Mucosa of rectum (tissue), 2 donors: ENCODE results near the gene COL26A1.
"Not testable (repeated sequence)": the region's sequence is repeated elsewhere in the genome, so short reads cannot be mapped to it uniquely, and the experiment has no call there.

ENCODE experiments used
- H3K27ac ChIP-seq, 2 donors: one replicate each; pipeline ENCODE4 v1.7.0; 2013; ENCODE audit warnings: inconsistent platforms in 2 of 2, low read depth in 2 of 2, low read length in 2 of 2
- H3K27me3 ChIP-seq, 2 donors: one replicate each; pipeline ENCODE4 v1.7.0; 2013; ENCODE audit warnings: low read length in 2 of 2; ENCODE audit not compliant: control insufficient read depth in 2 of 2, insufficient read depth in 2 of 2
- H3K36me3 ChIP-seq, 2 donors: one replicate each; pipeline ENCODE4 v1.7.0; 2013; ENCODE audit warnings: low read length in 2 of 2; ENCODE audit not compliant: control insufficient read depth in 2 of 2, insufficient read depth in 2 of 2
- H3K4me1 ChIP-seq, 2 donors: one replicate each; pipeline ENCODE4 v1.7.0; 2013; ENCODE audit warnings: low read length in 2 of 2, mild to moderate bottlenecking in 1 of 2; ENCODE audit not compliant: control insufficient read depth in 2 of 2, insufficient read depth in 2 of 2
- H3K4me3 ChIP-seq, 2 donors: one replicate each; pipeline ENCODE4 v1.7.0; 2013; ENCODE audit warnings: low read length in 2 of 2
- H3K9ac ChIP-seq, 2 donors: one replicate each; pipeline ENCODE4 v1.7.0; 2013; ENCODE audit warnings: low read length in 2 of 2, low read depth in 1 of 2, mild to moderate bottlenecking in 1 of 2
- H3K9me3 ChIP-seq, 2 donors: one replicate each; pipeline ENCODE4 v1.7.0; 2013; ENCODE audit warnings: low read length in 2 of 2; ENCODE audit not compliant: control insufficient read depth in 2 of 2
- donor health status: healthy.
- donor health status: Normal muscosa, but diverticular disease.

COL26A1 gene

GRCh38 chr7:101466871-101467270 lies 104.2 kb downstream of the COL26A1 start:
- Histone ChIP-seq H3K9ac (no peak overlapping the region), H3K4me3 (no peak overlapping the region), H3K9me3 (no peaks in the 10 kb centered on the region), H3K27me3 (no peaks in the 10 kb centered on the region), H3K4me1 (no peaks in the 10 kb centered on the region), H3K27ac (no peak overlapping the region), H3K36me3 (no peaks in the 10 kb centered on the region)

DNA sequence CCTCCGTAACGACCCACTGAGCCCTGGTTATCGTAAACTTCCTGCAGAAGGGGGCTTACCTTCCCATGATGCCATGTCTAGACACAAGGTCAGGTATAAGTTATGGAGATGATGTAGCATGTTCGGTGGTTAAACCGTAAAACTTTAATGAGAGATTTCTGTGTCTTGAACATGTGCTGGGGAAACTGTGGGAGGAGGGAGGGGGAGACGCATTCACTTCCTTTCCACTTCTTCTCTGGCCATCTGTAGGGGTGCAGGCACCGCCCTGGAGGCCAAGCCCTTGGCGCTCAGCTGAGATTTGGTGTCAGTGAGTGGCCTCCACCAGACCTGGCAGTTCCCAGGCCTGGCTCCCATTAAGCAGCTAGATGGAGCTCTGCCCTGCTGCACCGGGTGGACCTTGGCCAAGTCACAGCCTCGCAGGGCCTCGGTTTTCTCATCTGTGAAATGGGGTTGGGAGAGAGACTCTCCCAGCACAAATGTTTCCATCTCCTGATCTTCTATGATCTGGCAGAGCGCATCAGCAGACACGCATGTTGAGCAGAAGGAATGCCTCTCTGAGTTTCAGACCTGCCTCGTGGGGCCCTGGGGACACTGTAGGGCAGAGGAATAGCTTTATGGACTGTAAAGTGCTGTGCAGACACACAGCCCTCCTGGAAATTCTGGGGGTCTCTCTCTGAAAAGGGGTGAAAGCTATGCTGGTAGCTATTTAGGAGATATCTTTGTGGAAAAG lies 106.0 kb downstream of the COL26A1 start:
- H3K36me3 ChIP-seq: no peaks in the 10 kb centered on the region
- H3K9ac ChIP-seq: no peak overlapping the region
- H3K27ac ChIP-seq: no peak overlapping the region
- H3K4me3 ChIP-seq: no peak overlapping the region
- H3K9me3 ChIP-seq: no peaks in the 10 kb centered on the region
- H3K27me3 ChIP-seq: peaks cover 0 to 3% of the 10 kb centered on the region in 2 donors
- H3K4me1 ChIP-seq: no peaks in the 10 kb centered on the region

DNA sequence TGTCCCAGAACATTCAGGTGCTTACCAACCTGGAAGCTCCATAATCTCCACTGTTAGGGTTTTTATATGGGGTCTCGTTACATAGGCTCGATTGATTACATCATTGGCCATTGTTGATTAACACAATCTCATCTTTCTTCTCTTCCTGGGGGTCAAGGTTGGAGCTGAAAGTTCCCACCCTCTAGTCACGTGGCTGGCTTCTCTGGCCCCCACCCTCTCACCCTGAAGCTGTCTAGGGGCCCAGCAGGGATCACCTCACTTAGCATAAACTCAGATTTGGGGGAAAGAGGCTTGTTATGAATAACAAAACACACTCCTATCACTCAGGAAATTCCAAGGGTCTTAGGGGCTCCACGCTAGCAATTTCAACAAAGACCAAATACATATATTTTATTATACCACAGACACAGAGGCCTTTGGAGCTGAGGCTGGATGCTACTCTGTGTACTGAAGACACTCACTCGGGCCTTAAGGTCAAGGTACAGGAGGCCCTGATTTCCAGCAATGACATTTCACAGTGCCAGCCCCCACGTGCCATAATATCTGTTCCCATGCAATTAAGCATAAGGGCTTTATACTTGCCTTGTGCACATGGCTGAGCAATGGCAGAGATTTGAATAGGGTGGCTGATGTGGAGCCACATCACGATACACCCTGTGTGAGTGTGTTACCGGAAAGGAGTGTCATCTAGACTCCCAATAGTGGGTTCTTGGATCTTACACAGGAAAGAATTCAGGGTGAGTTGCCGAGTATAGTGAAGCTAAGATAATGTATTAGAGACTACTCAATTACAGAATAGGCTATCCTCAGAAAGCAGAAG lies 108.2 kb downstream of the COL26A1 start:
- Histone ChIP-seq H3K9me3 (no peaks in the 10 kb centered on the region), H3K4me3 (no peak overlapping the region), H3K27ac (no peak overlapping the region), H3K4me1 (no peaks in the 10 kb centered on the region), H3K27me3 (peaks cover 0 to 3% of the 10 kb centered on the region in 2 donors), H3K9ac (no peak overlapping the region), H3K36me3 (no peaks in the 10 kb centered on the region)

DNA sequence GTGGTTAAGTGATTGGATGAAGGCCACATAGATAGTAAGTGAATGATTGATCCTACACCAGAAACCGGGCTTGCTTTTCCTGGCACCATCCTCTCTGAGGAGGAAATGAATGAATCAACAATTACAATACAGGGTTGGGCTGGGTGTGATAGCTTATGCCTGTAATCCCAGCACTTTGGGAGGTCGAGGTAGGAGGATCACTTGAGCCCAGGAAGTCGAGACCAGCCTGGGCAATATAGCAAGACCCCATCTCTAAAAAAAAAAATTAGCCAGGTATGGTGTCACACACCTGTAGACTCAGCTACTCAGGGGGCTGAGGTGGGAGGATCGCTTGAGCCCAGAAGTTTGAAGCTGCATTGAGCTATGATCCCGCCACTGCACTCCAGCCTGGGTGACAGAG lies 111.5 kb downstream of the COL26A1 start:
- H3K4me3 ChIP-seq: no peak overlapping the region
- H3K9me3 ChIP-seq: peaks cover 2 to 4% of the 10 kb centered on the region in 2 donors
- peaks cover 0 to 3% of the 10 kb centered on the region in 2 donors for H3K27me3 ChIP-seq
- no peaks in the 10 kb centered on the region for H3K36me3 ChIP-seq
- H3K27ac ChIP-seq: no peak overlapping the region
- H3K9ac ChIP-seq: no peak overlapping the region
- H3K4me1 ChIP-seq: no peaks in the 10 kb centered on the region

DNA sequence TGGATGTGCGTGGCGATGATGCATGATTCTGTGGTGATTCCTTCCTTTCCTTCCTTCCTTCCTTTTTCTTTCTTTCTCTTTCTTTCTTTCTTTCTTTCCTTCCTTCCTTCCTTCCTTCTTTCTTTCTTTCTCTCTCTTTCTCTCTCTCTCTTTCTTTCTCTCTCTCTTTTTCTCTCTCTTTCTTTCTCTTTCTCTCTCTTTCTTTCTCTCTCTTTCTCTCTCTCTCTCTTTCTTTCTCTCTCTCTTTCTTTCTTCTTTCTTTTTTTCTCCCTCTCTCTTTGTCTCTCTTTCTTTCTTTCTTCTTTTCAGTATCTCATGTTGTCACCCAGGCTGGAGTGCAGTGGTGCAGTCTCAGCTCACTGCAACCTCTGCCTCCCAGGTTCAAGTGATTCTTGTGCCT lies 113.0 kb downstream of the COL26A1 start:
- not testable (repeated sequence) for H3K9me3 ChIP-seq, H3K27me3 ChIP-seq, H3K4me1 ChIP-seq, H3K27ac ChIP-seq, H3K9ac ChIP-seq, H3K36me3 ChIP-seq, H3K4me3 ChIP-seq

- peaks cover 0 to 3% of the 10 kb centered on the region in 2 donors for H3K27me3 ChIP-seq
- peaks cover 3 to 6% of the 10 kb centered on the region in 2 donors for H3K9me3 ChIP-seq
- no peaks in the 10 kb centered on the region for H3K4me1 ChIP-seq
- no peaks in the 10 kb centered on the region for H3K36me3 ChIP-seq
- no peak overlapping the region for H3K4me3 ChIP-seq
- no peak overlapping the region for H3K27ac ChIP-seq
- H3K9ac ChIP-seq: no peak overlapping the region
Measured at GRCh38 chr7:101479217-101479616, 116.5 kb downstream of the COL26A1 start.

- H3K9ac ChIP-seq, H3K27ac ChIP-seq, H3K4me3 ChIP-seq, H3K9me3 ChIP-seq, H3K27me3 ChIP-seq, H3K4me1 ChIP-seq, H3K36me3 ChIP-seq: not testable (repeated sequence)
Measured at GRCh38 chr7:101486056-101486432, 123.4 kb downstream of the COL26A1 start.

- peaks cover 0 to 4% of the 10 kb centered on the region in 2 donors for H3K4me1 ChIP-seq
- no peaks in the 10 kb centered on the region for H3K36me3 ChIP-seq
- H3K4me3 ChIP-seq: no peak overlapping the region
- H3K9ac ChIP-seq: no peak overlapping the region
- no peak overlapping the region for H3K27ac ChIP-seq
- H3K9me3 ChIP-seq: no peaks in the 10 kb centered on the region
- H3K27me3 ChIP-seq: peaks cover 2 to 6% of the 10 kb centered on the region in 2 donors
Measured at GRCh38 chr7:101486433-101487104, 123.9 kb downstream of the COL26A1 start.

DNA sequence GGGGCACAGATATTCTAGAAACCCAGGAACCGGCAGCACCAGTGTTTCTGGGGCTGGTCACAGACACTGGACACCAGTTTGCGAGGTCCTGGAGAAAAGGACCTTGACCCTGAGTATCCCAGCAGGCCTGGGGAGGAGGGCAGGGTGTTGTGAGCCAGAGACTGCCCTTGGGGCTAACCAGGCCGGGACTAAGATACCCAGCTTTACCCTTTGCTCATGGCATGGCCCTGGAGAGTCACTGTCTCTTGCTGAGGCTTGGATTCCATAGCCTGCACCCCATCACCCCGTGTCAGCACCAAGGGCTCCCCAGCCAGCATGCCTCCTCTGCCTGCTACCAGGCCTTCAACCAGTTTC lies 124.4 kb downstream of the COL26A1 start:
- peaks cover 2 to 6% of the 10 kb centered on the region in 2 donors for H3K27me3 ChIP-seq
- no peak overlapping the region for H3K27ac ChIP-seq

DNA sequence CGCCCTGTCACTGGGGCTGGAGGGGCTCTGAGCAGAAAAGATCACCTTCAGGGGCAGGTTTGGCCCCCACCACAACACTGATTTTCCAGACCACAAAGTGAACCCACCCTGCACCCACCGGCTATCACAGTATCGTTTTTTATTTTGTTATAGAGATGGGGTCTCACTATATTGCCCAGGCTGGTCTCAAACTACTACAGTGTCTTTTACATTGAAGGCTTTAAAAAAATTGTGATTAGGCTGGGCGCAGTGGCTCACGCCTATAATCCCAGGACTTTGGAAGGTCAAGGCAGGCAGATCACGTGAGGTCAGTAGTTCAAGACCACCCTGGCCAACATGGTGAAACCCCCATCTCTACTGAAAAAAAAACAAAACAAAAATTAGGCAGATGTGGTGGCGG lies 125.1 kb downstream of the COL26A1 start:
- Histone ChIP-seq H3K9ac (no peak overlapping the region), H3K4me3 (no peak overlapping the region), H3K9me3 (no peaks in the 10 kb centered on the region), H3K4me1 (peaks cover 0 to 4% of the 10 kb centered on the region in 2 donors), H3K36me3 (no peaks in the 10 kb centered on the region), H3K27me3 (peaks cover 2 to 3% of the 10 kb centered on the region in 2 donors), H3K27ac (no peak overlapping the region)

More for the DNA sequence above, 124.4 kb downstream of the COL26A1 start:
- H3K9ac ChIP-seq: no peak overlapping the region
- no peaks in the 10 kb centered on the region for H3K9me3 ChIP-seq
- H3K4me3 ChIP-seq: no peak overlapping the region
- H3K4me1 ChIP-seq: peaks cover 0 to 4% of the 10 kb centered on the region in 2 donors
- no peaks in the 10 kb centered on the region for H3K36me3 ChIP-seq
